ENCODE measurements around the gene SRXN1.
A peak's percentile ranks its signal among the peaks of the same experiment; 100 is the strongest.

SRXN1 gene

DNA sequence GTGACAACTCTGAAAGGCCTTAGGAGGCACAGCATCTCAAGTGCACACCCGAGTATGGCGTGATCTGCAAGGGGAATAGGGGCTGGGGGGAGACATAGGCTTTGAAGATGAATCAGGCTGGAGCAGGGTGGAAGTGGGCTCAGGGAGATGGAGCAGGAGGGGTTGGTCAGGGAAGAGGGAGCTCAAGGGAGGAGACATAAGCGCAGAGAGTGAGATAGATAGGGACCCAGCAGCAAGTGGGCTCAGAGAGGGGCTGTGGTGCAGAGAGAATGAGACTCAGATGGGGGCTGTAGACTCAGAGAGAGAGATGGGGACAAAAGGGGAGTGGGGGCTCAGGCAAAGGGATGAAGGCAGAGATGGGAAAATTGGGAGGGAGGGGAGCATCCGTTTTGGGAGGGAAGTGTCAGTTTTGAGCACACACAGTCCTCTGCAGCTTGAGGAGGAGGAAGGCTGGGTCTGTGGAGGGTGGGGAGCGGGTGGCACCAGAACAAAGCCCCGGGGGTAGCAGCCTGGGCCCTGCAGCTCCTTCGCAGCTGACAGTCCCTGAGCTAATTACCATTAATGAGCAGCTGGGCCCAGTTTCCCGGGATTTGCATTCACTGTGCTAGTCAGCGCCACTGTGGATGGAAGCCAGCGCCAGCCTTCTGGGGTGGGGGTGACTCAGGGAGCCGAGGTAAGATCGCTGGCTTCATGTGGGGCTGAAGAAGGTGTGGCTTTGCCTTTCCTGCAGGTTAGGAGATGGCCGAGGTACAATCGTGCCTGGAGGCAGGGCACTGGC, 18.7 kb downstream of the SRXN1 start:
- peak; percentile 13 to 58 for DNase-seq

- no peak for DNase-seq
Observed at GRCh38 chr20:631101-631500, 21.9 kb downstream of the SRXN1 start.

DNA sequence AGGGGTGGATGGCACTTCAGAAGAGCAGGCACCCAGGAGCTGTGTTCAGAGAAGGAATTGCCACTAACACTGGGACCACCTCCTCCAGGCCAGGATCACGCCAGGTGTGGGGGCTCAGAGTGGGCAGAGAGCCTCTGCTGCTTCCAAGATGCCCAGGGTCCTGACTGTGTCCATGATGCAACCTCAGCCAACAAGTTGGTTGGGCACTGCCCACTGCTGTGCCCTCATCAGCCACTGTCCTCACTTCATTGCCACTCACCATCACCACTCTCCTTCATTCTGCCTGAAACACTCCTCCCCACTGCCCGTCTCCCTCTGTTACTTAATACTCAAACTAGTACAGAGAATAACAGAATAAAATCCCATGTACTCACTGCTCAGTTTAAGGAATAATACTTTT, 26.4 kb downstream of the SRXN1 start:
- no peak for DNase-seq

- no peak for DNase-seq
Observed at GRCh38 chr20:625360-625932, 27.6 kb downstream of the SRXN1 start.

DNA sequence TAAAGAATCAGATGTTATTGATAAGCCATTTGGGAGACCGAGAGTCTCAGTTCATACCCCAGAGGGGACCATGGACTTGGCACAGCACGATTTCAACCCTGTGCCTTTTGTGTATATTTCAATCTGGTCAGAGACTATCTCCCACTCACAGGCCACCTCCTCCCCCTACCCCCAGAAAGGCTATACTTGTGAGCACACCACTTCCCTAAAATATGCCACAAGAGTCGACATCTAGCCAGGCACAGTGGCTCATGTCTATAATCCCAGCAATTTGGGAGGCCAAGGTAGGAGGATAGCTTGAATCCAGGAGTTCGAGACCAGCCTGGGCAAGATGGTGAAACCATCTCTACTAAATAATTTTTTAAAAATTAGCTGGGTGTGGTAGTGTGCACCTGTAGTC, 29.3 kb downstream of the SRXN1 start:
- no peak for DNase-seq

DNA sequence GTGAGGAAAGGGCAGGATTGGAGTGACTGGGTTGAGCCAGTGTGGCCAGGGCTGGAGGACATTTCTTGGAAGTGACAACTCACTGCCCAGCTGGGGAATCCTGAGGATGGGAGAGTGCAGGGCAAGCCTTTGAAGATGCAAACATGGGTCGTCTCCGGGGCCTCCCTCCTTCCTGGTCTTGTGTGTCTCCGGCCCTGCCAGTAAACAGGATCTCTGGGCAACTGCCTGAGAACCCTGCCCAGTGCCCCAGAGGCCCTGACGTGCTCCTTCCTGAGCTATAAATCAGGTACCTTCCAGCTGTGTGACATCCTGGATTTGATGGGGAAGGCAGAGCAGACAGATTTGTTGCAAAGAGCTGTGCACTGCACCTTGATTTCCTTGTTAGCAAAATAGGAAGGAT, 30.0 kb downstream of the SRXN1 start:
- DNase-seq, result no peak

GRCh38 chr20:622161-622560, 30.8 kb downstream of the SRXN1 start:
- DNase-seq, result no peak

GRCh38 chr20:621125-621756, 31.8 kb downstream of the SRXN1 start:
- no peak for DNase-seq

DNA sequence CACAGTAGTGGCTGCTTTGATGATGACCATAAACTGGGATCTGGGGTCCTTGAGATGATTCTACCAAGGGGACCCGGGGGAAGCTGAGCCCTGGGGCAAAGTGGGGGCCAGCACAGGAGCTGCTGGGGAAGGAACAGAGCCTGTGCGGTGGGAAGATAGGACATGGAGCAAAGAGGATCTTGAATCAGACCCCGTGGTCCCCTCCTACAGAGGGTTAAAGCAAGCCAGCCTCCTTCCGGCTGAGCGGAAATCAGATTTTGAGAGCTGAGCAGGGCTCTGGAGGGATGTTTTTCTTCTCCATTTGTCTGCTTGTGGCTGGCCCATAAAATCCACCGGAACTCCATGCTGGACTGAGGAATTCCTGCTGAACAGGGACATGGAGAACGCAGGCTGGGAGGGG, 32.8 kb downstream of the SRXN1 start:
- DNase-seq, result no peak

- no peak for DNase-seq
Observed at GRCh38 chr20:618980-619379, 34.0 kb downstream of the SRXN1 start.

DNA sequence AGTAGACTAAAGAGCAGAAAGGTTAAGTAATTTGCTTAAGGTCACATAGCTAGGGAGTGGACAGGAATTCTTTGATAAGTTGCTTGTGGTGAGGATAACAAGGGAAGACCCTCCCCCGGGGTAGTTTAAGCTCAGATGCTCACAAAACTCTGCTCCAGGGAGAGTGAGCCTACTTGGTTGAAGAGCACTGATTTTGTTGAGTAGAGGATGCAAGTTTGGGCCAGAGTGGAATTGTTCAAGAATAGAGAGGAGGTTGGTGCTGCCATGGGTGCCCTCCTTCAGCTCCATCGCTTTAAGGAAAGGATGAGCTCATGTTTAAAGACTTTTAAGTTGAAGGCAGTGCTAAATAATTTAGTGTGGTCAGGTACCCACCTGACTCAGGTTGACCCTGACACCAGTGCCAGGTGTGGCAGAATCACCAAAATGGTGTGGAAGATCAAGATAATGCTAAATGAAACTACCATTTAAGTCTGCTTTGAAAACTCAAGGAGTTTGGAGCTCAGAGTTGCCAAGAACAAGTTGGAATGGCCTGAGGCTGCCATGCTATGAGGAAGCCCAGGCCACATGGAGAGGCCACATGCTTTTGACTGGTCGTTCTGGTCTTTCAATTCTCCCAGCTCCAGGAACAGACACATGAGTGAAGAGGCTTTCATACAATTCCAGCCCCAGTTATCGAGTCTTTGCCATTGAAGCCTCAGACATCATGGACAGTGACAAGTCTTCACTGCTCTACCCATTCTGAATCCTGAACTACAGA, 34.9 kb downstream of the SRXN1 start:
- no peak for DNase-seq

DNA sequence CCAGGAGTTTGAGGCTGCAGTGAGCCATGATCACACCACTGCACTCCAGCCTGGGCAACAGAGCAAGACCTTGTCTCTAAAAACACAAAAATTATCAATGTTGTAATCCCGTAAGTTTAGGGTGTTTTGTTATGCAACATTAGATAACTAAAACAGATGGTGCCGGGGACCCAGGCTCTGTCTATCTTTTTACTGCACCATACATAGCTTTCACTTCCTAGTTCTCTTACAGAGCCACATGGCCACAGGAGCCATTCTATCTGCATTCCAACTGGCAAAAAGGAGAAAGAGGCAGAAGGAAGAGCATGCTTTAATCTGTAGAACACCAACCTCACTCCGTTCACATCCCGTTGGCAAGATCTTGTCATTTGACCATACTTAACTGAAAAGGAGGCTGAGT, 37.5 kb downstream of the SRXN1 start:
- DNase-seq, result no peak

GRCh38 chr20:611843-612185, 41.2 kb downstream of the SRXN1 start:
- DNase-seq, result no peak

- DNase-seq, result no peak
Observed at GRCh38 chr20:611047-611842, 41.8 kb downstream of the SRXN1 start.

GRCh38 chr20:610130-611046, 42.6 kb downstream of the SRXN1 start, which contains the start of gene TCF15:
Gene TCF15 (minus strand): TSS chr20:610309. CDS start chr20:610237, 72 bp downstream.
- DNase-seq, result peak; percentile 75 to 79

GRCh38 chr20:609371-609964, 43.5 kb downstream of the SRXN1 start:
- peak; percentile 2 to 28 for DNase-seq

DNA sequence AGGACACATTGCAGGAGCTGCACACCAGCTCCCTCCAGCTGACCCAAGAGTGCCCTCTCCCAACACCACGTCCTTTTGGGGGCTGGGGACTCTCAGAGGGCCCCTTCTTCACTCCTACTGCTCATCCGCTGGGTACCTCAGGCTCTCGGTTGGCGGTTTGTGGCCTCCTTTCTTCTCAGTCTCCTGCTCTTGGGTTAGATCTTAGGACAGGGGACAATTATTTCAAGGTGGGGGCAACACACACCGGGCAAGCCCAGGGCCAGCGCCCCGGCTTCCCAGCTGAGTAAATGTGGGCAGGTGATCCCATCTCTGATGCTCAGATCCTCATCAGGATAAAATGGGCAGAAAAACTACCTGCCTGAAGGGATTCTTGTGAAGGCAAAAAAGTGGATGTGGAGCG, 44.0 kb downstream of the SRXN1 start:
- no peak for DNase-seq

GRCh38 chr20:607476-607875, 45.5 kb downstream of the SRXN1 start:
- no peak for DNase-seq

GRCh38 chr20:605237-605636, 47.8 kb downstream of the SRXN1 start:
- no peak for DNase-seq

- DNase-seq, result no peak
Observed at GRCh38 chr20:603116-603640, 49.8 kb downstream of the SRXN1 start.

Measured in NCI-H2081 (cell line).